Karpas-422 (cell line): Measurements from ENCODE around the gene ANKH. TPM values are rescaled to one million over a fixed set of nuclear protein-coding genes. Genes with fewer than 3 reads are reported as not detected.

Source experiments
- DNase-seq: peaks from one replicate; pipeline ENCODE4 v3.0.0-alpha.2; 2015
- H2AFZ ChIP-seq: fragments of 200-600 bp; sonication (generic); 2 replicates; pipeline ENCODE4 v1.6.1; 2014; ENCODE audit warnings: antibody characterized with exemption, low read length, mixed read lengths
- H3K27ac ChIP-seq: fragments of 200-600 bp; sonication (generic); 2 replicates; pipeline ENCODE4 v1.5.1; 2014; ENCODE audit warnings: mild to moderate bottlenecking, low read length, moderate library complexity
- H3K27me3 ChIP-seq: fragments of 200-600 bp; sonication (generic); 2 replicates; pipeline ENCODE4 v1.6.1; 2014; ENCODE audit warnings: low read length, mixed read lengths
- H3K36me3 ChIP-seq: fragments of 200-600 bp; sonication (generic); 2 replicates; pipeline ENCODE4 v1.6.1; 2014; ENCODE audit warnings: low read length, mixed read lengths; ENCODE audit not compliant: insufficient read depth
- H3K4me1 ChIP-seq: fragments of 200-600 bp; sonication (generic); 2 replicates; pipeline ENCODE4 v1.6.1; 2014; ENCODE audit warnings: mild to moderate bottlenecking, low read length, mixed read lengths
- H3K4me2 ChIP-seq: fragments of 200-600 bp; sonication (generic); 2 replicates; pipeline ENCODE4 v1.6.1; 2014; ENCODE audit warnings: low read length, low read depth, mild to moderate bottlenecking; ENCODE audit not compliant: poor library complexity, severe bottlenecking
- H3K4me3 ChIP-seq: fragments of 200-600 bp; sonication (generic); 2 replicates; pipeline ENCODE4 v1.5.1; 2014; ENCODE audit warnings: mild to moderate bottlenecking, antibody characterized with exemption, low read length, mixed read lengths
- H3K79me2 ChIP-seq: fragments of 200-600 bp; sonication (generic); 2 replicates; pipeline ENCODE4 v1.6.1; 2014; ENCODE audit warnings: mild to moderate bottlenecking, low read length, mixed read lengths
- H3K9ac ChIP-seq: fragments of 200-600 bp; sonication (generic); 2 replicates; pipeline ENCODE4 v1.6.0; 2014; ENCODE audit warnings: low read length
- H3K9me2 ChIP-seq: fragments of 200-600 bp; sonication (generic), shearing (Covaris generic); replicated peaks from 2 replicates; pipeline ENCODE4 v1.6.0; 2014; ENCODE audit warnings: mild to moderate bottlenecking, low read length, moderate library complexity; ENCODE audit not compliant: insufficient read depth
- H3K9me3 ChIP-seq: fragments of 300-700, 200-600 bp; sonication (generic); 2 replicates; pipeline ENCODE4 v1.6.1; 2014; ENCODE audit warnings: low read length, mixed read lengths
- H4K20me1 ChIP-seq: fragments of 200-600 bp; sonication (generic); 2 replicates; pipeline ENCODE4 v1.6.1; 2014; ENCODE audit warnings: mild to moderate bottlenecking, antibody characterized with exemption, low read length, low read depth; ENCODE audit not compliant: insufficient read depth
- total RNA-seq: library from RNA; depleted of rRNA; stranded (reverse); fragments of >200 nt; shearing (Covaris generic); gene quantifications from 2 replicates; pipeline ENCODE4 v1.2.3, GENCODE V29; 2014; ENCODE audit warnings: low replicate concordance

ANKH gene
- total RNA-seq, 1 experiment from 2014 or later = 0.75 TPM

DNA sequence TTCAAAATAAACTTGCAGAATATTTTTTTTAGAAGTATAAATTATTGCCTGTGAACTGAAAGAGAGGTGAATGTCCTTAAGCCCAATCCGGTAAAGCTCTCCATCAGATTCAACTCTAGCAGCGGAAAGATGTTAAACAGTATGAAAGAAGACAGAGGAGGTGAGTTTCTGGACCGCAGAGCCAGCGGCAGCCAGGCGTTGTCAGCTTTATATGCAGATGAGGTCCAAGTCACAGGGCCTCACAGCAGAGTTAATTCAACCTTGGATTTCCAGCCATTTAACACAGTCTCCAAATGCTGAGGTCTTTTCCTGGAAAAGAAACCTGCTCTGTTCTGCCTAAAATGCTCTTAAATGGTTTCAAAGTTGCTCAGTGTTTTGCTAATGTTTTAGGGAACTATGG is 131.6 kb downstream of the ANKH start:
- Histone ChIP-seq H3K9me3 (no peaks in the 10 kb centered on the region), H3K79me2 (no peaks in the 10 kb centered on the region), H2AFZ (no peak overlapping the region), H3K27me3 (no peaks in the 10 kb centered on the region), H3K36me3 (no peaks in the 10 kb centered on the region), H3K27ac (no peak overlapping the region), H3K4me1 (no peaks in the 10 kb centered on the region), H3K4me2 (no peak overlapping the region), H3K9ac (no peak overlapping the region), H4K20me1 (no peaks in the 10 kb centered on the region), H3K9me2 (no peaks in the 10 kb centered on the region), H3K4me3 (no peak overlapping the region)
- DNase-seq = no peak

DNA sequence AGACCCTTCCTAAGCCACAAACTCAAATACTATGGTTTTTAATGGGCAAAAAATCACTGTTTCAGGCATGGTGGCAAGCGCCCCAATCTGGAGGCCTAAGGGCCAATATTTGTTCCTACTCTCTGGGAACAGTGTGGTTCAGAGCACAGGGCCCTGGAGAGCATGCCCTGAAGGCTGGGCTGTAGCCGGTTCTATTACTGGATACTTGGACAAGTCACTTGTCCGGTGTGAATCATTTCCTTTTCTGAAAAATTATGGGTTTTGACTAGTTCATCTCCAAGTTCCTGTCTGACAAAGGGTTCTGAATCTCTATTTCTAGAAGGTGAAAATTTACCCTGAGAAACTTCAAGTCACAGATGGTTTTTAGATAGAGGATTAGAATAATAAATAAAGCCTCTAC is 132.0 kb downstream of the ANKH start:
- DNase-seq = no peak
- Histone ChIP-seq H3K9ac (no peak overlapping the region), H3K9me3 (no peaks in the 10 kb centered on the region), H3K9me2 (no peaks in the 10 kb centered on the region), H3K36me3 (no peaks in the 10 kb centered on the region), H3K79me2 (no peaks in the 10 kb centered on the region), H3K4me1 (no peaks in the 10 kb centered on the region), H3K4me3 (no peak overlapping the region), H3K27ac (no peak overlapping the region), H2AFZ (no peak overlapping the region), H3K4me2 (no peak overlapping the region), H3K27me3 (no peaks in the 10 kb centered on the region), H4K20me1 (no peaks in the 10 kb centered on the region)

DNA sequence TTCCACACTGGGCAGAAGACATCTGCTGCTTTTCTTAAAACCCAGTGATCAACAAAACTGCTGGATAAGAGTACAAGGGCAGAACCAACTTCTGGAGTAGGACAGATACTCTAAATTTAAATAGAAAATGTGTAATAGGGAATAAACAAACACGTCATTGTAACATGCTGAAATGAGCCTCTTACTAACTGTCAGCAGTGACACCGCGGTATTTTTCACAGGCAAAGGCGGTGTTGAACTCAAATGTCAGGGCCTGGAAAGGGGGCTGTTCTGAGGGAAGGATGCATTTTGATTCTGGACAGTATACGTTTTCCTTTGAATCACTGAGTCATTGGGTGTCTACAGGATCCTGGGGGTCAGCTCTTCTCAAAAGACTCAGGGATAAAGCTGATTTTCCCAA is 133.5 kb downstream of the ANKH start:
- H3K36me3 ChIP-seq = no peaks in the 10 kb centered on the region
- no peaks in the 10 kb centered on the region for H3K9me2 ChIP-seq
- H3K79me2 ChIP-seq = no peaks in the 10 kb centered on the region

DNA sequence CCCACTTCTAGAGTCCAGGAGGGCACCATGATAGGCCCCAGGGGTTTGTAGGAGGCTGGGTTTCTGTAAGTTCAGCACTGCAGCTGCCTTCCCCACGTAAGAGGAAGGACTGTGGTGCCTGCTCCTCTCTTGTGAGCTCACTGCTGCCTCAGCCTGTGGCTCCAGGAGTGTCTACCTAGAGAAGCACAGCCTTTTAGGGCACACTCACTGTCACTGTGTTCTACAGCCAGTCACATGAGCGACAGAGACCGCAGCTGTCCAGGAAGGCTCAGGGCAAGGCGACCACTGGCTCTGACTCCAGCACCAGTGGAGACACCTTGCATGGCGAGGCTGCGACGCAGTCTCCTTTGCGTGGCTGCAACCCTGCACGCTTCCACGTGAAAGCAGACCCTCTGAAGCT is 134.3 kb downstream of the ANKH start:
- Histone ChIP-seq H3K36me3 (no peaks in the 10 kb centered on the region), H3K4me1 (no peaks in the 10 kb centered on the region), H3K9ac (no peak overlapping the region), H3K27me3 (no peaks in the 10 kb centered on the region), H3K4me2 (no peak overlapping the region), H3K27ac (no peak overlapping the region), H3K9me2 (no peaks in the 10 kb centered on the region), H2AFZ (no peak overlapping the region), H3K4me3 (no peak overlapping the region), H3K79me2 (no peaks in the 10 kb centered on the region), H4K20me1 (no peaks in the 10 kb centered on the region), H3K9me3 (no peaks in the 10 kb centered on the region)
- DNase-seq = no peak

More for the DNA sequence above, 133.5 kb downstream of the ANKH start:
- H3K27me3 ChIP-seq = no peaks in the 10 kb centered on the region
- H4K20me1 ChIP-seq = no peaks in the 10 kb centered on the region
- H3K4me3 ChIP-seq = no peak overlapping the region
- H3K27ac ChIP-seq = no peak overlapping the region
- DNase-seq = no peak
- H3K4me2 ChIP-seq = no peak overlapping the region
- H2AFZ ChIP-seq = no peak overlapping the region
- no peaks in the 10 kb centered on the region for H3K9me3 ChIP-seq
- no peak overlapping the region for H3K9ac ChIP-seq
- H3K4me1 ChIP-seq = no peaks in the 10 kb centered on the region

DNA sequence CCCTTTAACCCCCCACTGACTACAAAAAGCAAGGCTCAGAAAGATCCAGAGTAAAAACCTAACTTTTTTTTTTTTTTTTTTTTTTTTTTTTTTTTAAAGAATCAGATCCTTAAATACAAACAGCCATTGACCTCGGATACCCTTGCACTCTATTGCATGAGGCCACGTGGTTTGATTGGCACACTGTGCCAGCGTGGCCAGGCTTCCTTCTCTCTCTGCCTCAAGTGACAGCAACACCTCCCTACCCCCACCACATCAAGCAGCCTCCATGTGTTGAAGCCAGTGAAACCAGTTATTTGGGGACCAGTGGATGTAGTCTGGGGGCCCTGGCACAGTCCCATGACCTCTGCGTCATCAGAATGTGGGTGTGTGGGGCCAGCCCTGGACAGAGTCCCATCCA is 135.6 kb downstream of the ANKH start:
- Histone ChIP-seq H3K27me3 (no peaks in the 10 kb centered on the region), H3K36me3 (no peaks in the 10 kb centered on the region), H3K9me2 (no peaks in the 10 kb centered on the region), H3K4me2 (no peak overlapping the region), H3K9ac (no peak overlapping the region), H3K79me2 (no peaks in the 10 kb centered on the region), H4K20me1 (no peaks in the 10 kb centered on the region), H2AFZ (no peak overlapping the region), H3K27ac (no peak overlapping the region), H3K4me3 (no peak overlapping the region), H3K4me1 (no peaks in the 10 kb centered on the region), H3K9me3 (no peaks in the 10 kb centered on the region)
- DNase-seq = no peak

DNA sequence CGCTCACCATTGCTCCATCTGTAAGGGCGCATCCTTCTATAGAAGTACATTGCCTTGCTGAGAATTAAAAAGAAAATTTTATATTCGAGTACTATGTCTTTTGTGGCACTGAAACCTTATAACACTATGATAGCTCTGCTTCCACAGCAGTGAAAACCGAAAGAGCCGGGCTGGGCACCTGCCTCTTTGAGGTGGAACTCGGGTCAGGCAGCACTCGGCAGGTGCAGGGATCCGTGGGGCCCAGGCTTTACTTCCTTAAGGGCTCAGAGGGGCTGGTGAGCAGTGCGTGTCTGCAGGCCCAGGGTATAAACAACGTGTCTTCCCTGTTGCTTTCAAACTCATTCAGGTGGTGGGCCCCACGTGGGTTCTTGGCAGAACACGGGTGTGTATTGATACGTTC is 137.2 kb downstream of the ANKH start:
- no peaks in the 10 kb centered on the region for H3K36me3 ChIP-seq
- H3K9me2 ChIP-seq = no peaks in the 10 kb centered on the region
- DNase-seq = no peak
- H4K20me1 ChIP-seq = no peaks in the 10 kb centered on the region
- no peaks in the 10 kb centered on the region for H3K9me3 ChIP-seq
- H3K4me2 ChIP-seq = no peak overlapping the region
- H3K4me1 ChIP-seq = no peaks in the 10 kb centered on the region
- H2AFZ ChIP-seq = no peak overlapping the region
- H3K79me2 ChIP-seq = no peaks in the 10 kb centered on the region
- no peak overlapping the region for H3K9ac ChIP-seq
- H3K27ac ChIP-seq = no peak overlapping the region
- no peak overlapping the region for H3K4me3 ChIP-seq
- no peaks in the 10 kb centered on the region for H3K27me3 ChIP-seq

DNA sequence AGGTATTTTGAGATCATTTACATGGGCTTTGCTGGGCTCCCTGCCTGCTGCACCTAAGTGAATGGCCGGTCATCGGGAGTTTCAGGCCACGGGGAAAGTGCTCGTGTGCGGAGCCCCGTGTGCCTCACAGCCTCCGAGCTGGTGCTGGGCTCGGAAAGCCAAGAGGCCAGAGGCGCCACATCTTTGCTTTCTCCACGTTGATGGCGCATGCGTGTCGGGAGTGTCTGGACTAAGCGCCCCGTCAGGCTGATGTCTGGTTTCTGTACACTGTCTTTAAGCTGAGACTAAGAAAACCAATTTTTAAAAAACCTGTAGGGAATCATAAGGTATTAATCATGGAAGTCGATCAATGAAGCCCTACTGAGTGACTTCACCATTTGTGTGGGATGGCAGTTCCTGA is 137.9 kb downstream of the ANKH start:
- Histone ChIP-seq H3K36me3 (no peaks in the 10 kb centered on the region), H3K79me2 (no peaks in the 10 kb centered on the region), H4K20me1 (no peaks in the 10 kb centered on the region), H3K4me3 (no peak overlapping the region), H3K4me1 (no peaks in the 10 kb centered on the region), H2AFZ (no peak overlapping the region), H3K27me3 (no peaks in the 10 kb centered on the region), H3K9me2 (no peaks in the 10 kb centered on the region), H3K4me2 (no peak overlapping the region), H3K9me3 (no peaks in the 10 kb centered on the region), H3K9ac (no peak overlapping the region), H3K27ac (no peak overlapping the region)
- no peak for DNase-seq

DNA sequence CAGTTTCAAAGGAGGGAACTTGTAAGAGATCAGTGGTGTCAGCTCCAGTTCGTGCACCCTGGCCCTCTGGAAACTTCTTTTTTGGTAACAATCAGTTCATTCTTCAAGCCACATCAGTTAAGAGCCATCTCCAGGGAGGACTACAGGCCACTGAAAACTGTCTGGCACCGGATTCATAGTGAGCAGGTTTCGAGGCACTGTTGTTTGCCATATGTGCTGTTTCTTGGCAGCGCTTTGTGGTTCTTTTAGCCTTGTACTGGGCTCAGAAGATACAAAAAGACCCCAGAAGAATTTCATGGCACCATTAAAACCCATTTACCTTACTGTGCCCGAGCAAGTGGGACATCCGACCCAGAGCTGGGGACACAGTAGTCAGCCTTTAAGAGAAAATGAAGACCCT is 138.6 kb downstream of the ANKH start:
- no peak overlapping the region for H2AFZ ChIP-seq
- no peaks in the 10 kb centered on the region for H3K27me3 ChIP-seq
- no peak overlapping the region for H3K9ac ChIP-seq
- no peak overlapping the region for H3K4me2 ChIP-seq
- DNase-seq = no peak
- H3K9me2 ChIP-seq = no peaks in the 10 kb centered on the region
- no peak overlapping the region for H3K4me3 ChIP-seq
- H3K36me3 ChIP-seq = no peaks in the 10 kb centered on the region
- no peak overlapping the region for H3K27ac ChIP-seq
- no peaks in the 10 kb centered on the region for H3K4me1 ChIP-seq
- no peaks in the 10 kb centered on the region for H3K79me2 ChIP-seq
- no peaks in the 10 kb centered on the region for H3K9me3 ChIP-seq
- H4K20me1 ChIP-seq = no peaks in the 10 kb centered on the region; the same call in 1 of the 2 replicates

DNA sequence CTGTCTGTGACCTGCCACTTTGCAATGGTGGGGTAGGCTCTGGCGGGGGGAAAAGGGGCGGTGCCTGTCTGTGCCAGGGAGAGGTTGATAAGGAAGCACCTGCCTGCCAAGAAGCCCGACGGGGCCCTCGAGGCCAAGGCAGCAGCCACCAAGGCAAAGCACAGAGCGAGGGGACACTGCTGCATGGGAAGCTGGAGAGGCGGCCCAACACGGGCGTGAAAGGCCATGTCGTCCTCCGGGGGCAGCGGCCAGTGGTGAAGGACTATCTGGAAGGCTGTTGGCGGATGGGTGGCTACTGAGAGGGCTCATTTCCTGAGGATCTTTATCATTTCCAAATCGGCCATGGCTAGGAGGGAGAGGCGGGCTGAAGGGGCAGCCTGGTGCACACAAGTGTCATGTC is 140.7 kb downstream of the ANKH start:
- H3K79me2 ChIP-seq = no peaks in the 10 kb centered on the region
- no peaks in the 10 kb centered on the region for H3K4me1 ChIP-seq
- H3K27me3 ChIP-seq = no peaks in the 10 kb centered on the region
- H3K9me2 ChIP-seq = no peaks in the 10 kb centered on the region
- H3K27ac ChIP-seq = no peak overlapping the region
- DNase-seq = no peak
- H3K9ac ChIP-seq = no peak overlapping the region
- no peaks in the 10 kb centered on the region for H3K36me3 ChIP-seq
- H2AFZ ChIP-seq = no peak overlapping the region
- H3K4me3 ChIP-seq = no peak overlapping the region
- H4K20me1 ChIP-seq = no peaks in the 10 kb centered on the region; the same call in 1 of the 2 replicates
- no peak overlapping the region for H3K4me2 ChIP-seq
- no peaks in the 10 kb centered on the region for H3K9me3 ChIP-seq
